Measurements from ENCODE around the gene YIPF2. TPM values are rescaled to one million over a fixed set of nuclear protein-coding genes. Genes with fewer than 3 reads are reported as not detected.
"Not testable (repeated sequence)": the region's sequence is repeated elsewhere in the genome, so short reads cannot be mapped to it uniquely, and the experiment has no call there.

YIPF2 gene
- polyA plus RNA-seq, 3 donors = 12.3 to 25.2 (median 15.5) TPM

GRCh38 chr19:10881403-10882107, 46.9 kb downstream of the YIPF2 start:
- Mint-ChIP-seq H3K9me3 (no peaks in the 10 kb centered on the region), H3K4me1 (peaks cover 21% of the 10 kb centered on the region), H3K27me3 (ENCODE audit: low read depth in 3 of 3) (peaks cover 0 to 3% (median 0%) of the 10 kb centered on the region in 3 donors), H3K27ac (peak overlapping the region in 2 of 7 donors; percentile 50 to 68), H3K4me3 (no peak overlapping the region), H3K36me3 (peaks cover 7 to 13% of the 10 kb centered on the region in 2 donors)
- no peak overlapping the region for H2AFZ ChIP-seq (ENCODE audit: insufficient read depth, low read depth, low read length, poor library complexity, severe bottlenecking)
- no peak overlapping the region for H3K27ac ChIP-seq (ENCODE audit: low read depth in 1 of 2, low read length in 2 of 2)
- no peaks in the 10 kb centered on the region for H3K27me3 ChIP-seq (ENCODE audit: control insufficient read depth in 2 of 2, insufficient read depth in 2 of 2, low read length in 2 of 2)
- no peaks in the 10 kb centered on the region for H3K36me3 ChIP-seq (replicated peaks in 1 of 2; ENCODE audit: control insufficient read depth in 1 of 2, insufficient read depth in 2 of 2, low read length in 2 of 2)
- H4K20me1 ChIP-seq (ENCODE audit: insufficient read depth, low read length) = peaks cover 65% of the 10 kb centered on the region
- no peaks in the 10 kb centered on the region for H3K9me3 ChIP-seq (replicated peaks in 1 of 2; ENCODE audit: control insufficient read depth in 1 of 2, insufficient read depth in 1 of 2, low read length in 2 of 2)
- no peak for DNase-seq
- no peak overlapping the region for H3K4me2 ChIP-seq (replicated peaks; ENCODE audit: extremely low read depth, low read length, poor library complexity, severe bottlenecking)
- intact Hi-C loops (cut with micrococcal nuclease) = no loop called here
- 92% methylated on average over 13 of the region's 14 CpGs for WGBS (ENCODE audit: insufficient coverage)
- TF ChIP-seq, protein P1, sequence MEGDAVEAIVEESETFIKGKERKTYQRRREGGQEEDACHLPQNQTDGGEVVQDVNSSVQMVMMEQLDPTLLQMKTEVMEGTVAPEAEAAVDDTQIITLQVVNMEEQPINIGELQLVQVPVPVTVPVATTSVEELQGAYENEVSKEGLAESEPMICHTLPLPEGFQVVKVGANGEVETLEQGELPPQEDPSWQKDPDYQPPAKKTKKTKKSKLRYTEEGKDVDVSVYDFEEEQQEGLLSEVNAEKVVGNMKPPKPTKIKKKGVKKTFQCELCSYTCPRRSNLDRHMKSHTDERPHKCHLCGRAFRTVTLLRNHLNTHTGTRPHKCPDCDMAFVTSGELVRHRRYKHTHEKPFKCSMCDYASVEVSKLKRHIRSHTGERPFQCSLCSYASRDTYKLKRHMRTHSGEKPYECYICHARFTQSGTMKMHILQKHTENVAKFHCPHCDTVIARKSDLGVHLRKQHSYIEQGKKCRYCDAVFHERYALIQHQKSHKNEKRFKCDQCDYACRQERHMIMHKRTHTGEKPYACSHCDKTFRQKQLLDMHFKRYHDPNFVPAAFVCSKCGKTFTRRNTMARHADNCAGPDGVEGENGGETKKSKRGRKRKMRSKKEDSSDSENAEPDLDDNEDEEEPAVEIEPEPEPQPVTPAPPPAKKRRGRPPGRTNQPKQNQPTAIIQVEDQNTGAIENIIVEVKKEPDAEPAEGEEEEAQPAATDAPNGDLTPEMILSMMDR (IDR thresholded peaks at IDR 0.05) = no peak
- H3K79me2 ChIP-seq (ENCODE audit: insufficient read depth, low read length) = peaks cover 59% of the 10 kb centered on the region
- peaks cover 8 to 10% of the 10 kb centered on the region in 2 donors for H3K4me1 ChIP-seq (ENCODE audit: control insufficient read depth in 1 of 2, insufficient read depth in 2 of 2, low read length in 2 of 2)
- no peak overlapping the region for H3K4me3 ChIP-seq (replicated peaks in 1 of 3; ENCODE audit: low read depth in 2 of 3, low read length in 3 of 3)
- no peak overlapping the region for H3K9ac ChIP-seq (ENCODE audit: insufficient read depth, low read length, poor library complexity, severe bottlenecking)

DNA sequence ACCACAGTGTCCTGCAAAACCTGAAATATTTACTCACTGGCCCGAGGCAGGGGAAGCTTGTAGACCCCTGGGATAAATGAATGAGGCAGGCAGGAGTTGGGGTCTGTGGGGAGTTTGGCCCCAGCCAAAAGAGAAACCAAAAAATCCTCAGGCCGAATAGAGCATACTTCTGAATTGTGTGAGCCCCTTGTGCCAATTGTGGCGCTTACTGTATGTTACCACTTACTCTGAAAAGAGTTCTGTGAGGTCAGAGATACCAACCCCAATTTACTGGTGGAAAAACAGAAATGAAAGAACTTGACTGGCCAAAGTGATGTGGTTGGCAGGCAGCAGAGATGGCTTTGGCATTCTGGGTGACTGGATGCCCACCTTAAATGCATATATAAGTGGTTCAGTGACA, 50.2 kb downstream of the YIPF2 start:
- intact Hi-C loops (cut with micrococcal nuclease) = loop anchor here in 1 of 2 donors (10.0 kb wide), 1 partner anchor 47 kb away; the partner anchor contains the start of genes TIMM29 and YIPF2
- Histone ChIP-seq H3K4me1 (ENCODE audit: control insufficient read depth in 1 of 2, insufficient read depth in 2 of 2, low read length in 2 of 2) (peaks cover 14 to 19% of the 10 kb centered on the region in 2 donors), H3K9me3 (replicated peaks in 1 of 2; ENCODE audit: control insufficient read depth in 1 of 2, insufficient read depth in 1 of 2, low read length in 2 of 2) (no peaks in the 10 kb centered on the region), H3K27ac (ENCODE audit: low read depth in 1 of 2, low read length in 2 of 2) (no peak overlapping the region), H3K27me3 (ENCODE audit: control insufficient read depth in 2 of 2, insufficient read depth in 2 of 2, low read length in 2 of 2) (no peaks in the 10 kb centered on the region), H3K36me3 (replicated peaks in 1 of 2; ENCODE audit: control insufficient read depth in 1 of 2, insufficient read depth in 2 of 2, low read length in 2 of 2) (no peaks in the 10 kb centered on the region), H4K20me1 (ENCODE audit: insufficient read depth, low read length) (peaks cover 56% of the 10 kb centered on the region), H3K4me3 (replicated peaks in 1 of 3; ENCODE audit: low read depth in 2 of 3, low read length in 3 of 3) (no peak overlapping the region), H2AFZ (ENCODE audit: insufficient read depth, low read depth, low read length, poor library complexity, severe bottlenecking) (no peak overlapping the region), H3K9ac (ENCODE audit: insufficient read depth, low read length, poor library complexity, severe bottlenecking) (no peak overlapping the region), H3K79me2 (ENCODE audit: insufficient read depth, low read length) (peaks cover 64% of the 10 kb centered on the region), H3K4me2 (replicated peaks; ENCODE audit: extremely low read depth, low read length, poor library complexity, severe bottlenecking) (no peak overlapping the region)
- TF ChIP-seq, protein P1 (IDR thresholded peaks at IDR 0.05) = no peak
- peaks cover 30% of the 10 kb centered on the region for H3K4me1 Mint-ChIP-seq
- peak overlapping the region in 1 of 7 donors; percentile 50 for H3K27ac Mint-ChIP-seq
- no peak overlapping the region for H3K4me3 Mint-ChIP-seq
- peaks cover 11 to 15% of the 10 kb centered on the region in 2 donors for H3K36me3 Mint-ChIP-seq
- no peaks in the 10 kb centered on the region for H3K9me3 Mint-ChIP-seq
- peaks cover 0 to 3% (median under 1%) of the 10 kb centered on the region in 3 donors for H3K27me3 Mint-ChIP-seq (ENCODE audit: low read depth in 3 of 3)
- no peak for DNase-seq
- WGBS (ENCODE audit: insufficient coverage) = no CpG with 5 or more reads among the region's 3 CpGs

DNA sequence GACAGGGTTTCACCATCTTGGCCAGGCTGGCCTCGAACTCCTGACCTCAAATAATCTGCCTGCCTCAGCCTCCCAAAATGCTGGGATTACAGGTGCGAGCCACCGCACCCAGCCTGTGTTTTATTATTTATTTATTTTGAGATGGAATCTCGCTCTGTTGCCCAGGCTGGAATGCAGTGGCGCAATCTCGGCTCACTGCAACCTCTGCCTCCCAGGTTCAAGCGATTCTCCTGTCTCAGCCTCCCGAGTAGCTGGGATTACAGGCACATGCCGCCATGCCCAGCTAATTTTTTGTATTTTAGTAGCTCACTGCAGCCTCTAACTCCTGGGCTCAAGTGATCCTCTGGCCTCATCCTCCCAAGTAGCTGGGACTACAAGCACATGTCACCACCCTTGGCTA, 50.8 kb downstream of the YIPF2 start:
- not testable (repeated sequence) for DNase-seq; H3K4me3 ChIP-seq (replicated peaks in 1 of 3; ENCODE audit: low read depth in 2 of 3, low read length in 3 of 3); H3K27ac ChIP-seq (ENCODE audit: low read depth in 1 of 2, low read length in 2 of 2); H3K27me3 Mint-ChIP-seq (ENCODE audit: low read depth in 3 of 3); H3K9me3 ChIP-seq (replicated peaks in 1 of 2; ENCODE audit: control insufficient read depth in 1 of 2, insufficient read depth in 1 of 2, low read length in 2 of 2); H2AFZ ChIP-seq (ENCODE audit: insufficient read depth, low read depth, low read length, poor library complexity, severe bottlenecking); H3K36me3 ChIP-seq (replicated peaks in 1 of 2; ENCODE audit: control insufficient read depth in 1 of 2, insufficient read depth in 2 of 2, low read length in 2 of 2); H3K9me3 Mint-ChIP-seq; H3K27me3 ChIP-seq (ENCODE audit: control insufficient read depth in 2 of 2, insufficient read depth in 2 of 2, low read length in 2 of 2); H3K4me2 ChIP-seq (replicated peaks; ENCODE audit: extremely low read depth, low read length, poor library complexity, severe bottlenecking); H3K4me3 Mint-ChIP-seq; H3K9ac ChIP-seq (ENCODE audit: insufficient read depth, low read length, poor library complexity, severe bottlenecking)
- Mint-ChIP-seq H3K4me1 (peaks cover 36% of the 10 kb centered on the region), H3K36me3 (peaks cover 14 to 18% of the 10 kb centered on the region in 2 donors), H3K27ac (peak overlapping the region in 3 of 7 donors; percentile 50 to 85 (median 54))
- peaks cover 57% of the 10 kb centered on the region for H4K20me1 ChIP-seq (ENCODE audit: insufficient read depth, low read length)
- H3K79me2 ChIP-seq (ENCODE audit: insufficient read depth, low read length) = peaks cover 70% of the 10 kb centered on the region
- 95% methylated on average over 3 of the region's 9 CpGs for WGBS (ENCODE audit: insufficient coverage)
- intact Hi-C loops (cut with micrococcal nuclease) = loop anchor here in 1 of 2 donors (10.0 kb wide), 1 partner anchor 47 kb away; the partner anchor contains the start of genes TIMM29 and YIPF2
- peaks cover 20 to 25% of the 10 kb centered on the region in 2 donors for H3K4me1 ChIP-seq (ENCODE audit: control insufficient read depth in 1 of 2, insufficient read depth in 2 of 2, low read length in 2 of 2)
